Fibroblast of lung (primary cell): ENCODE measurements around the gene HOXC11. TPM values are rescaled to one million over a fixed set of nuclear protein-coding genes. Genes with fewer than 3 reads are reported as not detected.

Source experiments
- DNase-seq, 2 donors: peaks; one replicate each; pipeline versions ENCODE4 v3.0.0 to v3.0.0-alpha.2; 2010; ENCODE audit warnings: low read depth in 2 of 2
- H2AFZ ChIP-seq: 2 replicates; pipeline ENCODE4 v1.5.1; 2012; ENCODE audit warnings: low read length, control low read depth, inconsistent platforms
- H3K27ac ChIP-seq: 2 replicates; pipeline ENCODE4 v1.5.1; 2011; ENCODE audit warnings: low read length, control low read depth; ENCODE audit not compliant: insufficient read depth
- H3K27me3 ChIP-seq: 2 replicates; pipeline ENCODE4 v1.5.1; 2011; ENCODE audit warnings: mild to moderate bottlenecking, low read length; ENCODE audit not compliant: control insufficient read depth, insufficient read depth
- H3K36me3 ChIP-seq: 2 replicates; pipeline ENCODE4 v1.5.1; 2011; ENCODE audit warnings: low read length; ENCODE audit not compliant: control insufficient read depth, insufficient read depth
- H3K4me1 ChIP-seq: 2 replicates; pipeline ENCODE4 v1.5.1; 2011; ENCODE audit warnings: low read length; ENCODE audit not compliant: control insufficient read depth, insufficient read depth; ENCODE audit errors: extremely low read depth
- H3K4me2 ChIP-seq: 2 replicates; pipeline ENCODE4 v1.5.1; 2011; ENCODE audit warnings: low read length, control low read depth; ENCODE audit not compliant: insufficient read depth; ENCODE audit errors: extremely low read depth
- H3K4me3 ChIP-seq, 4 experiments: fragments of 200-600 bp in 1 of 4; sonication (generic) in 1 of 4; replicated peaks in 1 of 4; 2 replicates each; pipeline ENCODE4 v1.5.1; 2011 to 2016; ENCODE audit warnings: low read length in 4 of 4, low read depth in 3 of 4, mild to moderate bottlenecking in 3 of 4, control low read depth in 2 of 4, inconsistent platforms in 1 of 4, mixed read lengths in 1 of 4; ENCODE audit not compliant: insufficient read depth in 1 of 4; ENCODE audit errors: control extremely low read depth in 1 of 4
- H3K79me2 ChIP-seq: 2 replicates; pipeline ENCODE4 v1.5.1; 2012; ENCODE audit warnings: mild to moderate bottlenecking, low read length, inconsistent platforms; ENCODE audit not compliant: control insufficient read depth, insufficient read depth
- H3K9ac ChIP-seq: 2 replicates; pipeline ENCODE4 v1.5.1; 2011; ENCODE audit warnings: mild to moderate bottlenecking, low read length, control low read depth; ENCODE audit not compliant: insufficient read depth
- H3K9me3 ChIP-seq: 2 replicates; pipeline ENCODE4 v1.5.1; 2012; ENCODE audit warnings: low read depth, low read length; ENCODE audit not compliant: control insufficient read depth, insufficient read depth
- H4K20me1 ChIP-seq: 2 replicates; pipeline ENCODE4 v1.5.1; 2011; ENCODE audit warnings: low read length; ENCODE audit not compliant: control insufficient read depth, insufficient read depth; ENCODE audit errors: extremely low read depth
- EZH2 ChIP-seq: IDR thresholded peaks from 2 replicates; pipeline ENCODE4 v1.5.1; 2012; ENCODE audit warnings: low read length, control low read depth, mild to moderate bottlenecking; ENCODE audit errors: missing control alignments
- polyA plus RNA-seq, 2 donors: library from polyadenylated mRNA; depleted of rRNA in 1 of 2; stranded (reverse) in 1 of 2; unstranded in 1 of 2; fragments of >200 nt; gene quantifications; 2 replicates each; pipeline ENCODE4 v1.2.1, GENCODE V29; 2011 to 2012; ENCODE audit warnings: missing spikeins in 1 of 2
- total RNA-seq: library from RNA; depleted of rRNA; stranded (reverse); fragments of >200 nt; gene quantifications from 2 replicates; pipeline ENCODE4 v1.2.1, GENCODE V29; 2014
- TF ChIP-seq, protein P1 (sequence below), 2 donors: IDR thresholded peaks in 1 of 2; conservative IDR thresholded peaks in 1 of 2; 1 replicate in 1 of 2; 2 replicates in 1 of 2; pipeline ENCODE4 v1.5.1; 2011 to 2012; ENCODE audit warnings: low read length in 2 of 2, control low read depth in 1 of 2, inconsistent platforms in 1 of 2, low read depth in 1 of 2, mild to moderate bottlenecking in 1 of 2

Gene HOXC11
- total and polyA plus RNA-seq, 2 donors (not counting 1 experiment from before 2014, with no cell fraction given) = not detected

DNA sequence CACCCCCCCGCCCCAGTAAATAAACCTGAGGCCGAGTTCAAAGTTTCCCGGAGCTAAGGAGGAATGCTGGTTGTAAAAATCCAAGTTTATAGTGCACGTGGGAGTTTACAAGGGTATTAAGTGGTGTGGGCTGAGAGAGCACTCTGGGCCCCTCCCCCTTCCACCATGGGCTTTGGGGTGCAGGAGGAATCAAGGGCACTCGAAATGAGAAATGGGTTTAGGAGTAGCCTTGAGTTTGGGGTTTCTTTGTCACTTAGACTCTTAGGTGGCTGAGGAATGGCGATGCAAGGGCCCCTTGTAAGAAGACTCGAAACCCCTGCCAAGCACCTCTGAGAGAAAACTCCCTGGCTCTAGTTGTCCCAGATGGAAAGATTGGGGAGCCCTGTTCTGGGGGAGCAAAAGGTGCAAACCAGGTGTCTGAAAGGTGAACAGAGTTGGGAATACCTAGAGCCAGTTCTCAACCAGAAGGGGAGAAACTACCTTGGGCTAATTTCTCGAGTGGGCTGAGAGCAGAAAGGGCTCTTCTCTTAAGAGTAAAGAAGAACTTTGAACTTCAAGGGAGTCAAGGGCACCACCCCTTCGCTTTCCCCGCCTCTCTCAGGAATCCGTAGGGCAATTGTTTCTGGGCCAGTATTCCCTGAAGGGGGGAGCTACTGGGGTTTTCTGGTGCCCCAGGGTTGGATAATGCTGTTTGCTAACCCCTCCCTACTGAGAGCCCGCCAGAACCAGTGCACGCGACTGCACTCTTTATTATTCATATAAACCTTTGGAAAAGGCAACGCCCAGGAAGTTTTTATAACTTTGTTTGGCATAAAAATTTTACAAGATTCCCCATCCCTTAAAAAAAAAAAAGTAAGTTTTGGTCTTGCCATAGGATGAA lies 5.8 kb downstream of the HOXC11 start:
- H3K4me2 ChIP-seq = no peak overlapping the region
- peaks cover 92% of the 10 kb centered on the region for H3K27me3 ChIP-seq
- no peaks in the 10 kb centered on the region for H3K9me3 ChIP-seq
- no peaks in the 10 kb centered on the region for H3K36me3 ChIP-seq
- H3K27ac ChIP-seq = no peak overlapping the region
- H4K20me1 ChIP-seq = no peaks in the 10 kb centered on the region
- H2AFZ ChIP-seq = no peak overlapping the region
- H3K4me1 ChIP-seq = no peaks in the 10 kb centered on the region
- no peak overlapping the region for H3K9ac ChIP-seq
- TF ChIP-seq EZH2 = no peak
- TF ChIP-seq, protein P1, sequence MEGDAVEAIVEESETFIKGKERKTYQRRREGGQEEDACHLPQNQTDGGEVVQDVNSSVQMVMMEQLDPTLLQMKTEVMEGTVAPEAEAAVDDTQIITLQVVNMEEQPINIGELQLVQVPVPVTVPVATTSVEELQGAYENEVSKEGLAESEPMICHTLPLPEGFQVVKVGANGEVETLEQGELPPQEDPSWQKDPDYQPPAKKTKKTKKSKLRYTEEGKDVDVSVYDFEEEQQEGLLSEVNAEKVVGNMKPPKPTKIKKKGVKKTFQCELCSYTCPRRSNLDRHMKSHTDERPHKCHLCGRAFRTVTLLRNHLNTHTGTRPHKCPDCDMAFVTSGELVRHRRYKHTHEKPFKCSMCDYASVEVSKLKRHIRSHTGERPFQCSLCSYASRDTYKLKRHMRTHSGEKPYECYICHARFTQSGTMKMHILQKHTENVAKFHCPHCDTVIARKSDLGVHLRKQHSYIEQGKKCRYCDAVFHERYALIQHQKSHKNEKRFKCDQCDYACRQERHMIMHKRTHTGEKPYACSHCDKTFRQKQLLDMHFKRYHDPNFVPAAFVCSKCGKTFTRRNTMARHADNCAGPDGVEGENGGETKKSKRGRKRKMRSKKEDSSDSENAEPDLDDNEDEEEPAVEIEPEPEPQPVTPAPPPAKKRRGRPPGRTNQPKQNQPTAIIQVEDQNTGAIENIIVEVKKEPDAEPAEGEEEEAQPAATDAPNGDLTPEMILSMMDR (conservative IDR thresholded peaks at IDR 0.05 in 1 of 2, IDR thresholded peaks at IDR 0.05 in 1 of 2; ENCODE audit: low read depth in 1 of 2, low read length in 2 of 2) = no peak
- H3K79me2 ChIP-seq = no peaks in the 10 kb centered on the region
- H3K4me3 ChIP-seq = no peak overlapping the region
- DNase-seq = no peak

DNA sequence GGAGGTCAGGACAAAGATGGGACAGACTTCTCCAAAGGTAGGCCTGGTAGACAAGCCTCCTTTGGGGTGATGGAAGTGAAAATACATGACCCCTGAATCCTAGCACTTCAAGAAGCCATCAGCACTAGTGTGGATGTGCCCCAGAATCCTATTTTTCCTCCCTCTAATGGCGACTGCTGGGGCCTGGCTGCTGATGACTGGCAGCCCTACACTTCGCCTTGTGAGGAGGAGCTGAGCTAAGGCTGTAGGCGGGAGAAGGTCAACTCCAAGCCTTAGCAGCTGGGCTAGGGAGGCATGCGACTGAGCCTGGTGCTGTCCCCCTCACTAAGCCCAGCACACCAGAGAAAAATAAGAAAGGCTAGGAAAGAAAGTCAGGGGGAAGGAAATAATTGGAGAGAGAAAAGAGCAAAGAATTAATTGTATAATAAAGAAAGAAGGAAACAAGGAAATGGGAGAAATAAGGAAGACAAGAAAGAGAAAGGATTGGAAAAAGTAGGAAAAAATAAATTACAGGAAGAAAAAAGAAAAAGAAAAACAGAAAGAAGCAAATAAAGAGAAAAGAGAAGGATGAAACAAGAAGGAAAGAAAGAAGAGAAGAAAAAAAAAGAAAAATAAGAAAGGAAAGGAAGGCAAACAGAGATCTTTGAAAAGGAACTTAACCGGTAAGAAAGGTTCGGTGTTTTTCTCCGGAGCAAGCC lies 7.3 kb downstream of the HOXC11 start:
- H3K4me1 ChIP-seq = no peaks in the 10 kb centered on the region
- H3K36me3 ChIP-seq = no peaks in the 10 kb centered on the region
- H3K27ac ChIP-seq = no peak overlapping the region
- no peaks in the 10 kb centered on the region for H3K79me2 ChIP-seq
- no peak overlapping the region for H3K4me2 ChIP-seq
- H4K20me1 ChIP-seq = no peaks in the 10 kb centered on the region
- H3K4me3 ChIP-seq = no peak overlapping the region
- H3K9ac ChIP-seq = no peak overlapping the region
- no peak overlapping the region for H2AFZ ChIP-seq
- no peaks in the 10 kb centered on the region for H3K9me3 ChIP-seq
- peaks cover 91% of the 10 kb centered on the region for H3K27me3 ChIP-seq
- no peak for TF ChIP-seq EZH2
- TF ChIP-seq, protein P1 (conservative IDR thresholded peaks at IDR 0.05 in 1 of 2, IDR thresholded peaks at IDR 0.05 in 1 of 2; ENCODE audit: low read depth in 1 of 2, low read length in 2 of 2) = no peak
- no peak for DNase-seq

DNA sequence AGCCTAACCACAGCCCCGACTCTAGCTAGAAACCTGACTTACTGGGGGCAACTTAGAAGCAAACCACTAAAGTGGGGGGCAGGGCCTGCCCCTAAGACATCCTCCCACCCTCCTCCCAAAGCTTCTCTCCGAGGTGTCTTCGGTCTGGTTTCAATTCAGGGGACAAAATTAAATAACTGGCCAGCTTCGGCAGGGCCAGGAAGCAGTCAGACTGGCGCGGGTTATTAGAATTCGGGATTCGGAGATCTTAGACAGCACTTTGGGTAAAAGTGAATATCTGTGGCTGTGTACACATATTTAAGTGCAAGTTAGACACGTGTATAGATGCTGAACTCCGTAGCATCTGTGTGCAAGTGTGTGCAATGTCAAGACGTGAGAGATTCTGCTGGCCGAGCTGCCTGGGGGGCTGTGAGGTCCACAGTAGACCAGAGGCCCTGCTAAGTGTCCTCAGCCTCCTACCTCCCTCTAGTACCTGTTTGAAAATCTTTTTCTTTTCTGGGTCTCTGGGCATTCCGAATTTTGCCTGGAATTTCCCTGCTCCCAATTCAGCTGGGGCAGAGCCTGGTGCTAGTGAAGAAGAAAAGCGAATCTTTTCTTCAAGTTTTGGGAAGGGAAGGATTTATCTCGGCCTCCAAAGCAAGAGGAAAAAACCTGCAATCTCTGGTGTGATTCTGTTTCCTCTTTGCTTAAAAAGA lies 8.0 kb downstream of the HOXC11 start:
- no peak for DNase-seq
- H3K9me3 ChIP-seq = no peaks in the 10 kb centered on the region
- H3K4me1 ChIP-seq = no peaks in the 10 kb centered on the region
- H3K27ac ChIP-seq = no peak overlapping the region
- H3K9ac ChIP-seq = no peak overlapping the region
- no peaks in the 10 kb centered on the region for H3K36me3 ChIP-seq
- H3K4me3 ChIP-seq = no peak overlapping the region
- no peak overlapping the region for H2AFZ ChIP-seq
- no peak overlapping the region for H3K4me2 ChIP-seq
- no peaks in the 10 kb centered on the region for H3K79me2 ChIP-seq
- no peaks in the 10 kb centered on the region for H4K20me1 ChIP-seq
- peak; percentile 57 for TF ChIP-seq EZH2
- TF ChIP-seq, protein P1 (conservative IDR thresholded peaks at IDR 0.05 in 1 of 2, IDR thresholded peaks at IDR 0.05 in 1 of 2; ENCODE audit: low read depth in 1 of 2, low read length in 2 of 2) = no peak
- peaks cover 91% of the 10 kb centered on the region for H3K27me3 ChIP-seq
